Liver (tissue), 9 donors: ENCODE data around the gene THADA. TPM values are rescaled to one million over a fixed set of nuclear protein-coding genes. Genes with fewer than 3 reads are reported as not detected.

Experiments
- DNase-seq: peaks from one replicate; pipeline ENCODE4 v3.0.0-alpha.2; 2017; ENCODE audit warnings: low spot score
- H3K27ac ChIP-seq, 2 donors: one replicate each; pipeline ENCODE4 v1.7.0; 2013; ENCODE audit warnings: inconsistent platforms in 2 of 2, low read length in 2 of 2, control low read depth in 1 of 2, low read depth in 1 of 2, mild to moderate bottlenecking in 1 of 2
- H3K27me3 ChIP-seq, 4 donors: one replicate each; pipeline versions ENCODE4 v1.6.1 to v1.7.0; 2013; ENCODE audit warnings: low read length in 3 of 4, inconsistent platforms in 1 of 4, mild to moderate bottlenecking in 1 of 4, moderate library complexity in 1 of 4; ENCODE audit not compliant: control insufficient read depth in 4 of 4, insufficient read depth in 4 of 4
- H3K36me3 ChIP-seq, 4 donors: one replicate each; pipeline versions ENCODE4 v1.6.1 to v1.7.0; 2013; ENCODE audit warnings: low read length in 3 of 4, mild to moderate bottlenecking in 3 of 4, low read depth in 1 of 4, moderate library complexity in 1 of 4; ENCODE audit not compliant: control insufficient read depth in 4 of 4, insufficient read depth in 3 of 4
- H3K4me1 ChIP-seq, 4 donors: one replicate each; pipeline versions ENCODE4 v1.6.1 to v1.7.0; 2013; ENCODE audit warnings: low read length in 3 of 4, mild to moderate bottlenecking in 3 of 4, moderate library complexity in 1 of 4; ENCODE audit not compliant: control insufficient read depth in 4 of 4, insufficient read depth in 4 of 4
- H3K4me3 ChIP-seq, 3 donors: one replicate each; pipeline versions ENCODE4 v1.6.1 to v1.7.0; 2013; ENCODE audit warnings: low read length in 3 of 3, control low read depth in 1 of 3, low read depth in 1 of 3, mild to moderate bottlenecking in 1 of 3
- H3K9ac ChIP-seq, 2 donors: one replicate each; pipeline ENCODE4 v1.7.0; 2013; ENCODE audit warnings: low read length in 2 of 2, mild to moderate bottlenecking in 2 of 2, moderate library complexity in 2 of 2, control low read depth in 1 of 2, low read depth in 1 of 2
- H3K9me3 ChIP-seq, 4 donors: one replicate each; pipeline versions ENCODE4 v1.6.1 to v1.7.0; 2013; ENCODE audit warnings: low read length in 3 of 4; ENCODE audit not compliant: control insufficient read depth in 4 of 4
- EGR1 ChIP-seq, 2 donors: IDR thresholded peaks; 2 replicates each; pipeline ENCODE4 v1.6.1; 2016 to 2018; ENCODE audit warnings: antibody characterized with exemption in 2 of 2, low read depth in 2 of 2
- FOXA1 ChIP-seq: IDR thresholded peaks from 2 replicates; pipeline ENCODE4 v1.6.1; 2016; ENCODE audit warnings: antibody characterized with exemption
- FOXA2 ChIP-seq: IDR thresholded peaks from 2 replicates; pipeline ENCODE4 v1.6.1; 2016; ENCODE audit warnings: antibody characterized with exemption
- GABPA ChIP-seq, 2 donors: IDR thresholded peaks in 1 of 2; conservative IDR thresholded peaks in 1 of 2; 2 replicates each; pipeline ENCODE4 v1.6.1; 2016; ENCODE audit warnings: antibody characterized with exemption in 2 of 2, mild to moderate bottlenecking in 1 of 2, moderate library complexity in 1 of 2
- HNF4A ChIP-seq, 2 donors: conservative IDR thresholded peaks; 2 replicates each; pipeline ENCODE4 v1.6.1; 2016; ENCODE audit warnings: antibody characterized with exemption in 2 of 2, mild to moderate bottlenecking in 2 of 2
- JUND ChIP-seq, 2 donors: IDR thresholded peaks; 2 replicates each; pipeline ENCODE4 v1.6.1; 2016; ENCODE audit warnings: antibody characterized with exemption in 2 of 2
- NR2F2 ChIP-seq: IDR thresholded peaks from 2 replicates; pipeline ENCODE4 v1.6.1; 2016; ENCODE audit warnings: antibody characterized with exemption
- RAD21 ChIP-seq, 2 donors: IDR thresholded peaks; 2 replicates each; pipeline ENCODE4 v1.6.1; 2016; ENCODE audit warnings: antibody characterized with exemption in 2 of 2, mild to moderate bottlenecking in 2 of 2
- REST ChIP-seq: IDR thresholded peaks from 2 replicates; pipeline ENCODE4 v1.6.1; 2016; ENCODE audit warnings: antibody characterized with exemption, mild to moderate bottlenecking
- RXRA ChIP-seq, 2 donors: IDR thresholded peaks; 2 replicates each; pipeline ENCODE4 v1.6.1; 2017 to 2018; ENCODE audit warnings: antibody characterized with exemption in 2 of 2, mild to moderate bottlenecking in 1 of 2
- SP1 ChIP-seq: IDR thresholded peaks from 2 replicates; pipeline ENCODE4 v1.6.1; 2018; ENCODE audit warnings: antibody characterized with exemption, mild to moderate bottlenecking
- TAF1 ChIP-seq: conservative IDR thresholded peaks from 2 replicates; pipeline ENCODE4 v1.6.1; 2016; ENCODE audit warnings: antibody characterized with exemption, mild to moderate bottlenecking
- YY1 ChIP-seq: IDR thresholded peaks from 2 replicates; pipeline ENCODE4 v1.6.1; 2016; ENCODE audit warnings: antibody characterized with exemption, mild to moderate bottlenecking
- WGBS: extraction: QIAGEN DNeasy Blood & Tissue Kit; methylation state at CpG from one replicate; pipeline ENCODE4 v1.1.7; 2013; 5-methylcytosine and 5-hydroxymethylcytosine counted together
- polyA plus RNA-seq, 2 donors: library from polyadenylated mRNA; stranded (reverse) in 1 of 2; unstranded in 1 of 2; fragments of 200-250 nt in 1 of 2; fragments of >200 nt in 1 of 2; fragmentation: Nextera tagmentation in 1 of 2; extraction: Ambion mirVana in 1 of 2; gene quantifications; one replicate each; pipeline versions ENCODE4 v1.2.1 to v1.2.3, GENCODE V29; 2013 to 2015
- total RNA-seq, 2 donors: library from RNA; depleted of rRNA; stranded (reverse); fragments of >200 nt; gene quantifications; one replicate each; pipeline ENCODE4 v1.2.3, GENCODE V29; 2014
- TF ChIP-seq, protein P1 (sequence below): IDR thresholded peaks from 2 replicates; pipeline ENCODE4 v1.6.1; 2016; ENCODE audit warnings: antibody characterized with exemption
- TF ChIP-seq, protein P2 (sequence below): IDR thresholded peaks from 2 replicates; pipeline ENCODE4 v1.6.1; 2016; ENCODE audit warnings: antibody characterized with exemption
- TF ChIP-seq, protein P3 (sequence below): fragments of 150-350 bp; IDR thresholded peaks from 2 replicates; pipeline ENCODE4 v1.5.1; 2017; ENCODE audit warnings: improper control_type of control experiment, low read depth, low read length; ENCODE audit not compliant: missing input control
- TF ChIP-seq, protein P4 (sequence below): IDR thresholded peaks from 2 replicates; pipeline ENCODE4 v1.6.1; 2016; ENCODE audit warnings: antibody characterized with exemption
- donor health status: healthy.
- donor health status: healthy.
- donor health status: healthy.
- donor health status: healthy.
- donor health status: healthy.

THADA gene
- total and polyA plus RNA-seq, 4 donors: 12.0 to 37.2 (median 22.3) TPM

- no peak for TF ChIP-seq RAD21 (IDR thresholded peaks at IDR 0.05)
- no peak for TF ChIP-seq FOXA2
- no peak for TF ChIP-seq FOXA1
- no peak for TF ChIP-seq NR2F2
- no peak for TF ChIP-seq EGR1 (IDR thresholded peaks at IDR 0.05; ENCODE audit: low read depth in 2 of 2)
- no peak for TF ChIP-seq YY1
These were observed 240.4 kb downstream of the THADA start (continued) for GRCh38 chr2:43355399-43355798.

DNA sequence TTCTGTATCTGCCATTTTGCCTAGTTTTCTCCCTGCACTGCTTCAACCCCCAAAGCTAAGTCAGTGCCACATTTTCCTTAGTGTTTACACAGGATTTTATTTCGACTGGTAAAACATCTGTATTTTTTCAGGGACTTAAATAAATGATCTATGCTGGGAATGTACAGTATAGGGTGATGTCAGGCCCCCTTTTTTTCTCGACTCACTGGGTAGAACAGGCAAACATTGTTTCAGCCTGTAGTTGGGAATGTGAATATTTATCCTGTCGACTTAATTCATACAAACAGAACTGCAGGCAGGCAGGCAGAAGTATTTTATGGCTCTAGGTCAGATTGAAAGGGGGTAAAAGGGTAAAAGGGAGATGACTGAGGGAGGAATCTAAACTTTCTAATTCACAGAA is 245.9 kb downstream of the THADA start:
- peaks cover 6 to 16% (median 9%) of the 10 kb centered on the region in 4 donors for H3K4me1 ChIP-seq
- H3K4me3 ChIP-seq: no peak overlapping the region
- no peaks in the 10 kb centered on the region for H3K9me3 ChIP-seq
- no peaks in the 10 kb centered on the region for H3K36me3 ChIP-seq
- H3K27me3 ChIP-seq: no peaks in the 10 kb centered on the region
- 56% methylated on average over 3 of the region's 3 CpGs for WGBS
- TF ChIP-seq FOXA1: no peak
- TF ChIP-seq RAD21 (IDR thresholded peaks at IDR 0.05): no peak
- TF ChIP-seq HNF4A (conservative IDR thresholded peaks at IDR 0.05): no peak
- no peak for TF ChIP-seq RXRA (IDR thresholded peaks at IDR 0.05)
- no peak for TF ChIP-seq FOXA2
- TF ChIP-seq EGR1 (IDR thresholded peaks at IDR 0.05; ENCODE audit: low read depth in 2 of 2): no peak
- no peak for TF ChIP-seq YY1
- TF ChIP-seq, protein P1, sequence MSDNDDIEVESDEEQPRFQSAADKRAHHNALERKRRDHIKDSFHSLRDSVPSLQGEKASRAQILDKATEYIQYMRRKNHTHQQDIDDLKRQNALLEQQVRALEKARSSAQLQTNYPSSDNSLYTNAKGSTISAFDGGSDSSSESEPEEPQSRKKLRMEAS: no peak
- TF ChIP-seq TAF1: no peak
- no peak overlapping the region for H3K27ac ChIP-seq
- DNase-seq: no peak
- no peak overlapping the region for H3K9ac ChIP-seq

GRCh38 chr2:43348908-43349661 is 246.8 kb downstream of the THADA start:
- H3K4me1 ChIP-seq: peaks cover 10 to 23% (median 15%) of the 10 kb centered on the region in 4 donors
- no peak overlapping the region for H3K4me3 ChIP-seq
- no peak for DNase-seq
- H3K9me3 ChIP-seq: no peaks in the 10 kb centered on the region
- no peak overlapping the region for H3K27ac ChIP-seq
- no peaks in the 10 kb centered on the region for H3K27me3 ChIP-seq
- WGBS: 63% methylated on average over 1 of the region's 1 CpG
- no peak for TF ChIP-seq JUND (IDR thresholded peaks at IDR 0.05)
- TF ChIP-seq REST: no peak
- no peaks in the 10 kb centered on the region for H3K36me3 ChIP-seq
- no peak overlapping the region for H3K9ac ChIP-seq

DNA sequence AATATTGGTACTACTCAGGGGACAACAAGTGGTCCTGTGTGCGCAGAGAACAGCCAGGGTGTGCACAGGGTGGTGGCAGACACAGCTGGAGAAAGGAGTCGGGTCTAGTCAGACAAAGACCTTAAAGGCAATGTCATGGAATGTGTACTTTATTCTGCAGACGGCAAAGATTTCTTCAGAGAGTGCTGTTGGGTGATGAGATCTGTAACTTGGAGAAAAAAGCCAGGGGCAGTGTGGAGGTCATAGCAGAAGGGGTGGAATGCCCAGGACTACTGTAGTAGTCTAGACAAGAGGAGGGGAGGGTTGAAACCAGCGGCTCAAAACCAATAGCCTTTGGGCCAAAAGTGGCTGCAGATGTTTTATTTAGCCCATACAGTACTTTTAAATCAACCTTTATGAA is 248.1 kb downstream of the THADA start:
- no peak overlapping the region for H3K4me3 ChIP-seq
- no peak overlapping the region for H3K27ac ChIP-seq
- no peak overlapping the region for H3K9ac ChIP-seq
- WGBS: 84% methylated on average over 4 of the region's 4 CpGs
- no peaks in the 10 kb centered on the region for H3K27me3 ChIP-seq
- peaks cover 10 to 34% (median 17%) of the 10 kb centered on the region in 4 donors for H3K4me1 ChIP-seq
- no peaks in the 10 kb centered on the region for H3K36me3 ChIP-seq
- DNase-seq: no peak
- H3K9me3 ChIP-seq: no peaks in the 10 kb centered on the region
- no peak for TF ChIP-seq JUND (IDR thresholded peaks at IDR 0.05)
- TF ChIP-seq, protein P1: no peak
- no peak for TF ChIP-seq HNF4A (conservative IDR thresholded peaks at IDR 0.05)
- no peak for TF ChIP-seq EGR1 (IDR thresholded peaks at IDR 0.05; ENCODE audit: low read depth in 2 of 2)
- TF ChIP-seq SP1: no peak
- TF ChIP-seq FOXA1: no peak
- TF ChIP-seq GABPA (IDR thresholded peaks at IDR 0.05 in 1 of 2, conservative IDR thresholded peaks at IDR 0.05 in 1 of 2): no peak
- no peak for TF ChIP-seq NR2F2
- TF ChIP-seq FOXA2: no peak
- TF ChIP-seq, protein P2, sequence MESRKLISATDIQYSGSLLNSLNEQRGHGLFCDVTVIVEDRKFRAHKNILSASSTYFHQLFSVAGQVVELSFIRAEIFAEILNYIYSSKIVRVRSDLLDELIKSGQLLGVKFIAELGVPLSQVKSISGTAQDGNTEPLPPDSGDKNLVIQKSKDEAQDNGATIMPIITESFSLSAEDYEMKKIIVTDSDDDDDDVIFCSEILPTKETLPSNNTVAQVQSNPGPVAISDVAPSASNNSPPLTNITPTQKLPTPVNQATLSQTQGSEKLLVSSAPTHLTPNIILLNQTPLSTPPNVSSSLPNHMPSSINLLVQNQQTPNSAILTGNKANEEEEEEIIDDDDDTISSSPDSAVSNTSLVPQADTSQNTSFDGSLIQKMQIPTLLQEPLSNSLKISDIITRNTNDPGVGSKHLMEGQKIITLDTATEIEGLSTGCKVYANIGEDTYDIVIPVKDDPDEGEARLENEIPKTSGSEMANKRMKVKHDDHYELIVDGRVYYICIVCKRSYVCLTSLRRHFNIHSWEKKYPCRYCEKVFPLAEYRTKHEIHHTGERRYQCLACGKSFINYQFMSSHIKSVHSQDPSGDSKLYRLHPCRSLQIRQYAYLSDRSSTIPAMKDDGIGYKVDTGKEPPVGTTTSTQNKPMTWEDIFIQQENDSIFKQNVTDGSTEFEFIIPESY: no peak
- TF ChIP-seq YY1: no peak
- TF ChIP-seq RAD21 (IDR thresholded peaks at IDR 0.05): no peak
- TF ChIP-seq, protein P3, sequence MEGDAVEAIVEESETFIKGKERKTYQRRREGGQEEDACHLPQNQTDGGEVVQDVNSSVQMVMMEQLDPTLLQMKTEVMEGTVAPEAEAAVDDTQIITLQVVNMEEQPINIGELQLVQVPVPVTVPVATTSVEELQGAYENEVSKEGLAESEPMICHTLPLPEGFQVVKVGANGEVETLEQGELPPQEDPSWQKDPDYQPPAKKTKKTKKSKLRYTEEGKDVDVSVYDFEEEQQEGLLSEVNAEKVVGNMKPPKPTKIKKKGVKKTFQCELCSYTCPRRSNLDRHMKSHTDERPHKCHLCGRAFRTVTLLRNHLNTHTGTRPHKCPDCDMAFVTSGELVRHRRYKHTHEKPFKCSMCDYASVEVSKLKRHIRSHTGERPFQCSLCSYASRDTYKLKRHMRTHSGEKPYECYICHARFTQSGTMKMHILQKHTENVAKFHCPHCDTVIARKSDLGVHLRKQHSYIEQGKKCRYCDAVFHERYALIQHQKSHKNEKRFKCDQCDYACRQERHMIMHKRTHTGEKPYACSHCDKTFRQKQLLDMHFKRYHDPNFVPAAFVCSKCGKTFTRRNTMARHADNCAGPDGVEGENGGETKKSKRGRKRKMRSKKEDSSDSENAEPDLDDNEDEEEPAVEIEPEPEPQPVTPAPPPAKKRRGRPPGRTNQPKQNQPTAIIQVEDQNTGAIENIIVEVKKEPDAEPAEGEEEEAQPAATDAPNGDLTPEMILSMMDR: no peak
- TF ChIP-seq, protein P4, sequence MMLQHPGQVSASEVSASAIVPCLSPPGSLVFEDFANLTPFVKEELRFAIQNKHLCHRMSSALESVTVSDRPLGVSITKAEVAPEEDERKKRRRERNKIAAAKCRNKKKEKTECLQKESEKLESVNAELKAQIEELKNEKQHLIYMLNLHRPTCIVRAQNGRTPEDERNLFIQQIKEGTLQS: no peak
